ENCODE results near the gene CASP10.
"Not testable (repeated sequence)": the region's sequence is repeated elsewhere in the genome, so short reads cannot be mapped to it uniquely, and the experiment has no call there.

CASP10 gene, protein sequence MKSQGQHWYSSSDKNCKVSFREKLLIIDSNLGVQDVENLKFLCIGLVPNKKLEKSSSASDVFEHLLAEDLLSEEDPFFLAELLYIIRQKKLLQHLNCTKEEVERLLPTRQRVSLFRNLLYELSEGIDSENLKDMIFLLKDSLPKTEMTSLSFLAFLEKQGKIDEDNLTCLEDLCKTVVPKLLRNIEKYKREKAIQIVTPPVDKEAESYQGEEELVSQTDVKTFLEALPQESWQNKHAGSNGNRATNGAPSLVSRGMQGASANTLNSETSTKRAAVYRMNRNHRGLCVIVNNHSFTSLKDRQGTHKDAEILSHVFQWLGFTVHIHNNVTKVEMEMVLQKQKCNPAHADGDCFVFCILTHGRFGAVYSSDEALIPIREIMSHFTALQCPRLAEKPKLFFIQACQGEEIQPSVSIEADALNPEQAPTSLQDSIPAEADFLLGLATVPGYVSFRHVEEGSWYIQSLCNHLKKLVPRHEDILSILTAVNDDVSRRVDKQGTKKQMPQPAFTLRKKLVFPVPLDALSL

DNA sequence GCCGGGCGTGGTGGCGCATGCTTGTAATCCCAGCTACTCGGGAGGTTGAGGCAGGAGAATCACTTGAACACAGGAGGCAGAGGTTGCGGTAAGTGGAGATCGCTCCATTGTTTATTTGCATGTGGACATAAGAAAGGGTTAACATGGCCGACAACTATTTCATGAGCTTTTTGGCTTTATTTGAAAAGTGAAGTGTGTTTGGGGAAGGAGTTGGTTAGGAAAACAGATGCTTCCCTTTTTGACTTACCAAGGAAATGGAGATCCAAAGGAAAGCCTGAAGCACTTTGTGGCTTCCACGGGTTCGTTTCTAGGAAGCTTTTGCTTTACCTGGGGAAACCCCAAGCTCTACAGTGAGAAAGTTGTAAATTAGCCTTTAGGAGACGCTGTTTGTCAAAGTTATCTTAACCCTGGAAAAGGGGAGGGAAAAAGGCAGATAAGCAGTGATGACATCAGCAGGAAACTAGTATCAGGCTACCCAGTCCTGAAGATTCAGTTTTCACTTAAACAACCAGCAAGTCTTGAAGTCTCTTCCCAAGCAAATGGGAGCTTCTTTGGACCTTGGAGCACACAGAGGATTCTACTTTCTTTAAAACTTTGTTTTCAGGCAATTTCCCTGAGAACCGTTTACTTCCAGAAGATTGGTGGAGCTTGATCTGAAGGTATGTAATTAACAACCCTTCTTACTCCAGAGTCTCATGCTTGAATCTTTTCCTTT is at the start of gene CASP10:
Gene CASP10, plus strand, starts transcription at position 492 of the 715 bp plus-strand sequence. CDS start 2,637 bp downstream, outside the sequence.
- DNase-seq = peak in 5 of 6 experiments; percentile 10 to 78 (median 72)

DNA sequence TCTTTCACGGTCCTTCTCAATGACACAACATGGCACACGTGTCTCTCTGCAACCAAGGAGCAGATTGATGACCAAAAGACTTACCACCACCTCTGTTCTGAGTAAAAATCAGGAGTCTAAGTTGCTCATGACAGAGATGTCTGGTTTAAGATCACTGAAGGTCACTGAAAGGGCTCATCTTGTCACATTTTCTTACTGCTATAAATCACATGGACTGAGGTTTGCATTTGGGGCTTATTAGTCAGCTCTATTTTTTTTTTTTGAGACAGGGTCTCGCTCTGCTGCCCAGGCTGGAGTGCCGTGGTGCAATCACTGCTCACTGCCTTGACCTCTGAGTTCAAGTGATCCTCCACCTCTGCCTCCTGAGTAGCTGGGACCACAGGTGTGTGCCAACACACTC is 47.6 kb upstream of the CASP10 start:
- no peak for DNase-seq

DNA sequence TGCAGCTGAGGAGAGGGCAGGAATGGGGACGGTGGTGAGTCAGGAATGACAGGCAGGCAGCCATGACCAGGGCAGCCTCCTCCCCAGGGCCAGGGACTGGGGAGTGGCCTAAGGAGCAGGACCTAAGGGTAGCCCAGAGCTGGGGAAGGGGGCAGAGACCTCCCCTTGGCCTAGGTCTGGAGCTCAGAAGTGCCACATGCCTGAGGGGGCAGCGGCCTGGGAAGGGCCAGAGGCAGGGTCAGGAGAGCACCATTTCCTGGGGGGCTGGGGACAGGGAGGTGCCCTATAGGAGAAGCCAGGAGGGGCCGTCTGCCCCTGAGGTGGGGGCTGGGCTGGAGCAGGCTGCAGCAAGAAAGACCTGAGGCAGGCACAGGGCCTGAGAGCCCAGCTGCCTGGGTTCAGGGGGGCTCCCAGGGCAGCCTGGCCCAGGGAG is 46.0 kb upstream of the CASP10 start:
- no peak for DNase-seq

DNA sequence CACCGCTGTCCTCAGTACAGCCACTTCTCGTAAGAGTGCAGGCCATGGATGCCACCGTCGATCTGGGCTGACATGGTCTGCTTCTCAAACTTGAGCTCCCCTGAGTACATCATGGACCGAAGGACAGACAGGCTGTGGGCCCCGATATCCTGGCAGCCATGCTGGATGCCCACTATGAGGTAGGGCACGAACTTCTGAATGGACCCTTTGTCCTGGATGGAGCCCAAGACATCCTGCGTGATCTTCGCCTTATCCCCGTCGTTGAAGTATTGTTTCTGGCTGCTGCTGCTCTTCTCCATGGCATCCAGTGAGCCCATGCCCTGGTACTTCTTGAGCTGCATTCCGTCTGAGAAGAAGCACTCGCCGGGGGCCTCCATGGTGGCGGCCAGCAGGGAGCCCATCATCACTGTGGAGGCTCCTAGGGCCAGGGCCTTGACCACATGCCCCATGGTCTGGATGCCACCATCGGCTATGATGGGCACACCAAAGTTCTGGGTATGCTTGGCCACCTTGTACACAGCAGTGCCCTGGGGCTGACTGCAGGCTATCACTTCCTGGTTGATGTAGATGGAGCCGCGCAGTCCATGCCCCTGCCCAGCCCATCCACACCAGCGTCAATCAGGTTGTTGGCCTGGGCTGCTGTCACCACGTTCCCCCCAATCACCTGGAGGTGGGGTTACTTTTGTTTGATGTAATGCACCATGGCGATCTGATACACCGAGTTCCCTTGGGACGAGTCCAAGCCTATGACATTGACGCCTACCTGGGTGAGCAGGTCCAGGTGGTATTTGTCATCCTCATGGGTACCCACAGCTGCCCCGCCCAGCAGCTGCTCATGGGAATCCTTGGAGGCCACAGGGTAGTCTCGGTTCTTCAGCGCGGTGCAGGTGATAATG is 45.2 kb upstream of the CASP10 start:
- DNase-seq = no peak

DNA sequence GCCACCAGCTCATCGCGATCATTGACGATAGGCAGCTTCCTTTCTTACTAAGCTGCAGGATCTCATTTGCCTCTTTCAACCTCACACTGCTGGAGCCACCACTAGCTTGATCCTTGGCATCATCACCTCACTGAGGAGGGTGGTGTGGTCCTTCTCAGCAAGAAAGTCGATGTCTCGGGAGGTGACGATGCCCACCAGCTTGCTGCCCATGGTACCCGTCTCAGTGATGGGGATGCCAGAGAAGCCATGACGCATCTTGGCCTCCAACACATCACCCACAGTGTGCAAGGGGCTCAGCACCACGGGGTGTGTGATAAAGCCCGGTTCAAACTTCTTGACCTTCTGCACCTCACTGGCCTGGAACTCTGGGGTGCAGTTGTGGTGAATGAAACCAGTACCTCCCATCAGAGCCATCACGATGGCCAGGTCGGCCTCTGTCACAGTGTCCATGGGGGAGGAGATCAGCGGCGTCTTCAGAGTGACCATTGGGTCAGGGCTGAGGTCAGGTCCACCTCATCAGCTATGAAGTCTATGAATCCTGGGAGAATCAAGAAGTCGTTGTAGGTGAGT is 44.5 kb upstream of the CASP10 start:
- DNase-seq = no peak

DNA sequence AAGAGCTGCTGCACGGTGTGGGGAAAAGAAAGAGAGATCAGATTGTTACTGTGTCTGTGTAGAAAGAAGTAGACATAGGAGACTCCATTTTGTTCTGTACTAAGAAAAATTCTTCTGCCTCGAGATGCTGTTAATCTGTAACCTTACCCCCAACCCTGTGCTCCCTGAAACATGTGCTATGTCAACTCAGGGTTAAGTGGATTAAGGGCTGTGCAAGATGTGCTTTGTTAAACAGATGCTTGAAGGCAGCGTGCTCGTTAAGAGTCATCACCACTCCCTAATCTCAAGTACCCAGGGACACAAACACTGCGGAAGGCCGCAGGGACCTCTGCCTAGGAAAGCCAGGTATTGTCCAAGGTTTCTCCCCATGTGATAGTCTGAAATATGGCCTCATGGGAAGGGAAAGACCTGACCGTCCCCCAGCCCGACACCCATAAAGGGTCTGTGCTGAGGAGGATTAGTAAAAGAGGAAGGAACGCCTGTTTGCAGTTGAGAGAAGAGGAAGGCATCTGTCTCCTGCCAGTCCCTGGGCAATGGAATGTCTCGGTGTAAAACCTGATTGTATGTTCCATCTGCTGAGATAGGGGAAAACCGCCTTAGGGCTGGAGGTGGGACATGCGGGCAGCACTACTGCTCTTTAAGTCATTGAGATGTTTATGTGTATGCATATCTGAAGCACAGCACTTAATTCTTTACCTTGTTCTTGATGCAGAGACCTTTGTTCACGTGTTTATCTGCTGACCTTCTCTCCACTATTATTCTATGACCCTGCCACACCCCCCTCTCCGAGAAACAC is 43.8 kb upstream of the CASP10 start:
- not testable (repeated sequence) for DNase-seq

DNA sequence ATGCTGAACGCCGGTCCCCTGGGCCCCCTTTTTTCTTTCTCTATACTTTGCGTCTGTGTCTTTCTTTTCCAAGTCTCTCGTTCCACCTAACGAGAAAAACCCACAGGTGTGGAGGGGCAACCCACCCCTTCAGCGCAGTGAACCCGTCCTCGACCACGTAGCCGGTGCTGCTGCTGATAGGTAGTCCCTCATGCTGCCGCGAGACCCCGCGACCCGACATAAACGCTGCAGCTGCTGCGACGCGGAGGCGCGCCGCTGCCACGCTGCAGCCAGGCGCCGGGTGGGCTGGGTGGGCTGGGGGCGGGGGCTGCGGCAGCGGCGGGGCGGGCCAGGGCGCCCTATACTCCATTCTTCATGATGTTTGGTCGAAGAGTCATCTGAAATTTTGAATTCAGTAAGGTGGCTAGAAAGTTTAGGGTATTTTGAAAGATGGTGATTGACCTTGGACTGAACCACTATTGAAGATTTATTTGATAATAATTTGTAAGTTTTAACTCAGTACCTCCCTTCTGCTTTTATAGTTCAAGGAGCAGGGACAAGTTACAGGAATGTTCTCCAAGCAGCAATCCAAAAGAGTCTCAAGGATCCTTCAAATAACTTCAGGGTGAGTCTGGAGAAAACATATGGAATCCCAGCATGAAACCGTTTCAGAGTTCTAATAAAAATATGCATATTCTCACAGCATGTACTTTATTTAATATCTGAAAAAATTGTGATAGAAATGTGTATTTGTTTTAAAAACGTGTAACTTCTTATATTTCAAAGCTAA is 42.9 kb upstream of the CASP10 start:
- no peak for DNase-seq

DNA sequence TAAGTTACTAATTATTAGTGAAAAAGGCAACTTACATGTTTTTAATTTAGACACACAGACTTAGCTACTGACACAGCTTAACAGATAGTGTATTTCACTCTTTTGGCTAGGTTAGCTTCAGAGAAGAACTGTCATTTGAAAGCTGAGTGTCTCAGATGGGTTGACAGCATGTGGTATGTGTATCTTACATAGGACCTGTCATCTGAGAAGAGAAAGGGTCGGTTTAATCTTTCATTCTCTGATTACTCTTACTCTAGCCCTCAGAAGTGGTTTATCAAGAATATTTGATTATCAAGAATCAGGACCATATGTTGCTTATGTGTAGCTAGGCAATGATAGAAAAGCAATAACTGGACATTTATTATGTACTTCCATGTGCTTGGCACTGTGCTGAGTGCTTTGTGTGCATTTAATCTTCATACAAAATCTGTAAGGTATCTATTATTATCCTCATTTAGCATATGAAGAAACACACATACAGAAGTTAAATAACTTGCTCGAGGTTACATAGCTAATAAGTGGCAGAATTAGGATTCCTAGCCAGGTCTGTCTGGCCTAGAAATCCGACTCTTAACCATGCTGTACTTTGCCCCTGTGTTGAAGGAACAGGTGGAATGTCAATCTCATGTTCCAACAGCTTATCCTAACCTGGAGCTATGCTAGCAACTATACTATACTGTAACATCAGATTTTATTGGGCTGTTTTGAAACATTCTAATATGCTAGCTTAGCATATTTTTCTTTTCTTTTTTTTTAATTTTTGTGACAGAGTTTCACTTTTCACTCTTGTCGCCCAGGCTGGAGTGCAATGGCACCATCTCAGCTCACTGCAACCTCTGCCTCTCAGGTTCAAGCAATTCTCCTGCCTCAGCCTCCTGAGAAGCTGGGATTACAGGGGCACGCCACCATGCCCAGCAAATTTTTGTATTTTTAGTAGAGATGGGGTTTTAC is 38.6 kb upstream of the CASP10 start:
- no peak for DNase-seq

DNA sequence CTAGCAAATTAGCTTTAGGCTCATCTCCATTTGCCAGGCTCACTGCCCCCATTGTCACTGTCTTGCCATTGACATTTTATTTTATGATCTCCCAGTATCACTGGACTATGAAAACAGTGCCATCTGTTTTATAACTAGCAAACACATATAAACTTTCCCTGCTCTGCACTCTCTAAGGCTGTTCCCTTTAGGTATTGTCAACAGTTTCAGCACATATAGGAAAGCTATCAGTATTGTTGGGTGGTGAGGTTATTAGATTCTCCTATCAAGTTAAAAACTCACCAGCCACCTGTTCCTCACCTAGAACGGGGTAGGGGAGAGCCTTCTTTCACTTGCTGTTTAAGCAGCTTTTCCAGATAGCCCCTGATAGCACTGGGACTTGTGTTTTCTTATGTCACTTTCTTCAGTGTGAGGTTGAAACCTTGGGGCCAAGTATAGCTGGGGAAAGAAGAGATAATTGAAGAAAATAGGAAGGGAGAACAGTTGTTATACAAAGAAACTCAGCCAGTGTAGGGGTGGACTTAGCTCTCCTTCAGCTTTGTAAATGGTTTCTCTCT is 34.4 kb upstream of the CASP10 start:
- DNase-seq = no peak

DNA sequence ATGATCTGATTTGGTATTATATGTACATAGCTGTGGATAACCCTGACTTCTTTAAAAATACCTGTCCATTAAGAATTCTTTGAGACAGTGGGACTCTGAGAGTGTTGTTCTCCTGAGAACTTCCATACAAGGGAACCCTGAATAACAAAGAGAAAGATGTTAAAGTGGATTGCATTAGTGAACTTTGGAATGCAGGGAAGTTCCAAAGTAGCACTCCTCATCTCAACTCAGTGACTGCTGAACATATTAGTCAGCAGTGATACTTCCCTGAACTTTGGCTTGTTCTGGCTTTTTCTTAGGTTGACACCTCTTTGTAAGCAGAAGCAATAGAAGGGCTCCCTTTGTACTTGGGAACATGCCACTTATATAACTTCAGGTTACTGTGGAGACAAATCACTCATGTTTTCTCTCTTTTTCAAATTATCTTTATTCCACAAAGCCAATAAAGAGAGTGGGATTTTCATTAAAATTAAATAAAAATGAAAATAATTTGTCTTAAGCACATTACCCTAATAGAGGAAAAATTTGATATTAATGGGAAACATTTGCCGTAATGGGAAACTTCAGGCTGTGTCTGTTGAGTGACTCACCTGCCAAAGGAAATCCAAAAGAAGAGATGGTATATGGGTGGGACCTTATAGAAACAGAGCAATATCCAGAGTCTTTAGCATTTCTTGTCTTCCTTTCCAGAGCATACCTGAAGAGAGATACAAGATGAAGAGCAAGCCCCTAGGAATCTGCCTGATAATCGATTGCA is 33.7 kb upstream of the CASP10 start:
- DNase-seq = no peak

DNA sequence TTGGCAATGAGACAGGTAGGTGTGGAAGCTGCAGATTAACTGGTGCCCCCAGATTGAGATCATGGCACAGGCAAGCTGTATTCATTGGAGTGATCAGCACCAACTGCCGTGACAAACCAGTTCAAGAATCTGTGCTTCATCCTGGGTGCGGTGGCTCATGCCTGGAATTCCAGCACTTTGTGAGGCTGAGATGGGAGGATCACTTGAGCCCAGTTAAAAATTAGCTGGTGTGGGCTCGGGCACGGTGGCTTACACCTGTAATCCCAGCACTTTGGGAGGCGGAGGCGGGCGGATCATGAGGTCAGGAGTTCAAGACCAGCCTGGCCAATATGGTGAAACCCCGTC is 33.1 kb upstream of the CASP10 start:
- DNase-seq = not testable (repeated sequence)

DNA sequence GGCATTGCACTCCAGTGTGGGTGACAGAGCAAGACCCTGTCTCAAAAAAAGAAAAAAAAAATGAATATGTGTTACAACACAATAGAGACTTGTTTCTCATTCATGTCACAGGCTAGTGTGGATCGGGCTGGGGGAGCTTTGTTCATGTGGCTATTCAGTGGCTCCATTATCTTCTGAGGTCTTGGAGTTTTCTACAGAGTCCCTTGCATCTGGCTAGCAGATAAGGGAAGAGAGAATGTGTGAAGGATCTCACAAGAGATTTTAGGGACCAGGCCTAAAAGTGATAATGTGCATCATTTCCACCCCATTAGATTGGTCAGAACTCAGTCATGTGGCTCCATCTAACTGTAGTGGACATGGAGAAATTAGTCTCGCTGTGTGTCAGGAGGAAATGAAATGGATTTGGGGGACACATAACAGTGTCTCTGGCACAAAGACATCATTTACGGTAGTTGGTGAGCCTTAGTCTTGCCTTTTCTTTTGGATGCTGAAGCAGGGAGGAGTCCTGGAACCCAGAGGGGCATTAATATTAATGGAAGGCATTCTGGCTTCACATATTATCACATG is 32.4 kb upstream of the CASP10 start:
- DNase-seq = no peak

DNA sequence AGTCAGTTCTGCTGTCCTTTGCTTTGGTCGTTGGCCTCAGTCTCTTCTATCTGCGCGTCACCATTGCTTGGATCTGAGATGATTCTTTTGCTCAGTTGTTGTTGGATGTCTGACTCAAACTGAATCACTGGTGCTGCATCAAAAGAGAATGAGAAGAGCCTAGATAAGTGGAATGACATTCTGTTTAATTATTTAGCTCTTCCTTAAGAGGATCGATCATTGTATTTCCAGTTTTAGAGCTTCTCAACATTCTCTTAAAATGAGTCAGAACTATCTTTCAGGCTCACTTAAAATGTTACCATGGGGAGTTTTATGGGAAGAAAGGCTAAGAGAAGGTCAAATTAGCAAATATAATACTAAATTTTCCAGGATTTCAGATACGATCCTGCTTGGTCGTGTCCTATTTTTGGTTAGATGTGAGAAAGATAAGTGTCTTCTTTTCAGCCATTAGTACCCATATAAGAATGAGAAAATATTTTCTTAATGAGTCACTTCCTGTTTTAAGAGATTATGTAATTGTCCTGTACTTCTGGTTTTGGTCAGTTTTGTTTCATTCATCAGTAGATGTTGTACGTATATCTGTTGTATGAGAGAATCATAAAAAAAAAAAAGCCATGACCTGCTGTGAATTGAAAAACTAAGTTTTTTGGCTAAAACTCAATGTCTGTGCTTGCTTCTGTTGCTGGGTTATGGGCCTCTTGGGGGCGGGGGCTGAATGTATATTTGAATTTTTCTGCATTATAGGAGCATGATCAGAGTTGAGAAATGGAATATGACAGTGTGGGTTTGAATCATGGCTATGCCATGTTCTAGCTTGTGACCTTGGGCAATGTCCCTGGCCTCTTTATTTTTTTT is 31.6 kb upstream of the CASP10 start:
- DNase-seq = no peak

DNA sequence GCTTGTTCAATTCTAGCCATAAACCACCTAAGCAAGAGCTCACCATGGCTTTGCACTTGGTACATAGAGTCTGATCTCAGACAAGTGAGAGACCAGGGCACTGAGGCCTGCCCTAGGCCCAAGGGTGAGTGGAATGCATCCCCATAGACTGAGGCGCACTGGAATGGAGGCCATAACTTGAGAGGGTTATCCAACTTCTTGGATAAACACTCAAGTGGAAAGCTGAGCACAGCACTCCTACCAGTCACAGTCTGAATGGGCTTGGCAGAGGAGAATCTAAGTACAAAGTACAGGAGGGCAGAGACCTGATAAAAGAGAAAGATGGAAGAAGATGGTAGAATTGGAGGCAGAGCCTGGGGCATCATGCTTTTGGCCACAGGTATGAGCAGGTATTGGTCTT is 30.4 kb upstream of the CASP10 start:
- DNase-seq = no peak

DNA sequence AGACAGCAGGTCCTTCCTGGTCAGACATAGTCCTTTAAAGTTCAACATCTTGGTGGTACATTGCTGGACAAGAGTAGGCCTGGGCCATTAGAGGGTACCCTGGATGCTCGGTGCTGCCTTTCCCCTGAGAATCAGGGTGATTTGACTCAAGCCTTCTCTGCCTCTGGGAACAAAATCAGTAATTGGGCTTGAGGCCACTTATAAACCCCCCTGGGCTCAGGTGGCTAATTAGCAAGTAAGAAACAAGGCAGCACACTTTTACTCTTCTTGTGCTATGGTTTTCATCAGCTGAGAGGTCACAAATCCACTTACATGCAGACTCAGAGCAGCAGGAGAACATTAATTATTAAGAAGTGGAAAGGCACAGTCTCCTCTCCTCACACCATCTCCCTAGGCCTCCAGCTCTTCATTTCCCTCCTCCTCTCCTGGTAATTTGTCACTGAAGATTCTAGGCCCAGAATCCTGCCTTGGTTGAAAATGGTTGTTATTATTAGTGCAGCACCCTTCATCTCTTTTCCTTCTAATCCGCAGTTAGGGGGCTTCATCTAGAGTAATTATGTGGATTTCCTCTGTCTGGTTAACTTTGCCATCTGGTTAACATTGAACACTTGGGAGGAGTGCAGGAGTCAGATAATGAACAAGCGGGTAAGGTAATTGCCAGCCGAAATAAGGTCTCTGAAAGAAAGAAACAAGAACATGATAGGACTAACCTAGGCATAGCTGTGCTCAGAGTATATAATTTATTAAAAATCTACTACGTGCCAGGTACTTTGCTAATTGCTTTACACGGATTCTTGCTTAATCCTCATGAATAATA is 29.7 kb upstream of the CASP10 start:
- DNase-seq = no peak

DNA sequence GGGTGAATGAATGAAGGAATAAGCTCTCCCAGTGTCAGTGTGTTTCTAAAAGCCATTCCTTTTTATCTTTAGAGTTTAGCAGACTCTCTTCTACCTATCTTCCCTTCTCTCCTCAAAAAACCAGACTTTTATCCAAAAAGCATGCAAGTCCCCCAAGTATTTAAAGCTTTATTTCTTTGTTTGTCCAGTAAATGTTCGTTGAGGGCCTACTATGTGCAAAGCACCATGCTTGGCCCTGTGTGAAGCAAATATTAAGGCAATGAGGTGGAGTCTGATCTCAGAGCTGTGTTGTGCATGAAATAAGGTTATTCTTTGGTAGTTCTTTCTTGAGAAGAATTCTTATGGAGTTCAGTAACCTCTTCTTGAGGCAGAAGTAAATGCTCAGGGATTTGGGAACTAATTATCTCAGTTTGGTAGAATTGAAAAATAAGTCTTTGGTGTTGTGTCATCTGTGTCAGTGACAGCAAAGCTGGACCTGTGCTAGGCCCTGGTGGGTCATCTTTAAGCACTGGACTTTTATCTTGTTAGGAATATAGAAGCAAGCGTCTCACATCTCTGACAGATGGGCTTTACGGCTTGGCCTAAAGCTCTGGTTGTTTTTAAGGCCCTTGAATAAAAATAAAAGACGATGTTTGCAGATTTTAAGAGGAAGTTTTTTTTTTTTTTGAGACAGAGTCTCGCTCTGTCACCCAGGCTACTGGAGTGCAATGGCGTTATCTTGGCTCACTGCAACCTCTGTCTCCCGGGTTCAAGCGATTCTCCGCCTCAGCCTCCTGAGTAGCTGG is 28.1 kb upstream of the CASP10 start:
- no peak for DNase-seq

Measured in stimulated activated naive CD4-positive, alpha-beta T cell (primary cell).